ENCODE data around the gene MEGF8.

MEGF8 gene

DNA sequence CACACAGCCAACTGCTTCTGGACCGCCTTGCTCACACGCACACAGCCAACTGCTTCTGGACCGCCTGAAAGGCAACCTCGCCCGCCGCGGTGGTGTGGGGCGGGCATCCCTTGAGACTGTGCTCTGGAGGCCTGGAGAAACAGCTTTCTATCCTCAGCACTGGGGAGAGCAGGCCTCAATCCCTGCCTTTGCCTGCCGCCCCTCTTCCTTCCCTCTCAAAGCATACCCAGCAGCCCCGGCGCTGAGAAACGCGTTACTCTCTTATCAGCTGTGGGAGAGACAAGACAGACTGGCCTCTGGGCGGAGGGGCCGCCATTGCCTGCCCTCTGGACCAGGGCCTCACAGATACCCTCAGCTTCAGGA, 98.9 kb downstream of the MEGF8 start:
- H3K4me3 ChIP-seq (ENCODE audit: low read depth, low read length): no peak overlapping the region
- no peak for DNase-seq (ENCODE audit: low read depth)
- TF ChIP-seq CTCF (IDR thresholded peaks at IDR 0.05; ENCODE audit: control insufficient read depth, extremely low read depth, insufficient read depth): no peak

DNA sequence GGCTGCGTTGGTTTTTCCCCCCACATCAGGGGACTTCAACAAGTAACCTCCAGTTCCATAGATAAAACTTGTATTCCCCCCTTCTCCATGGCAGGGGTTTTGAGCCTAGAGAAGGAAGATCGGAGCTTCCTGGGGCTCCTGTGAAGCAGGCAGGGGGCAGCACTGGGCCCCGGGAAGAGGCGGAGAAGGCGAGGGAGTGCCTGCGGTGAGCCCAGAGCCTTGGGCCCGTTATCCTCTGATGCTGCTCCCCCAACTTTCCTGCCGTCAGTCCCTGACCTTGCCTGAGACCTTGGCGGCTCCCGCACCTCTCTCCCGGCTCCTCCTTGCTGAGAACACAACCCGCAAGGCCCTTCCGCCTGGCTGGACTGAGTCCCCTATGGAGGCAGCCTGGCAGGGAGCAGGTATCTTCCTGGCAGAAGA, 99.3 kb downstream of the MEGF8 start:
- no peak for TF ChIP-seq CTCF (IDR thresholded peaks at IDR 0.05; ENCODE audit: control insufficient read depth, extremely low read depth, insufficient read depth)
- no peak overlapping the region for H3K4me3 ChIP-seq (ENCODE audit: low read depth, low read length)
- DNase-seq (ENCODE audit: low read depth): no peak

- no peak for DNase-seq (ENCODE audit: low read depth)
- no peak for TF ChIP-seq CTCF (IDR thresholded peaks at IDR 0.05; ENCODE audit: control insufficient read depth, extremely low read depth, insufficient read depth)
- no peak overlapping the region for H3K4me3 ChIP-seq (ENCODE audit: low read depth, low read length)
Measured at GRCh38 chr19:42426643-42427042, 101.2 kb downstream of the MEGF8 start.

- no peak for DNase-seq (ENCODE audit: low read depth)
- no peak for TF ChIP-seq CTCF (IDR thresholded peaks at IDR 0.05; ENCODE audit: control insufficient read depth, extremely low read depth, insufficient read depth)
Measured at GRCh38 chr19:42427313-42427712, 101.9 kb downstream of the MEGF8 start, which contains the start of gene LIPE. Gene LIPE, minus strand, starts transcription at chr19:42427388. Its CDS starts 239 bp downstream, at chr19:42427149.

More at GRCh38 chr19:42427313-42427712, 101.9 kb downstream of the MEGF8 start, which contains the start of gene LIPE:
- H3K4me3 ChIP-seq (ENCODE audit: low read depth, low read length): no peak within 1 kb of the TSS
